Suprapubic skin (tissue), 4 donors: ENCODE measurements around the gene SLC8A1.

Experiments
- EP300 ChIP-seq: sonication (generic); formaldehyde crosslinking; IDR thresholded peaks from one replicate; pipeline ENCODE4 v1.6.1; 2017; ENCODE audit warnings: antibody characterized with exemption
- POLR2AphosphoS5 ChIP-seq, 3 donors: sonication (generic); formaldehyde crosslinking; IDR thresholded peaks; one replicate each; pipeline ENCODE4 v1.6.1; 2017; ENCODE audit warnings: antibody characterized with exemption in 3 of 3
- TF ChIP-seq, protein P1 (sequence below), 2 donors: fragments of 200-600 bp in 1 of 2; fragments of 450-650 bp in 1 of 2; sonication (generic) in 1 of 2; IDR thresholded peaks; one replicate each; pipeline ENCODE4 v1.5.1; 2016 to 2019; ENCODE audit warnings: antibody characterized with exemption in 2 of 2, mild to moderate bottlenecking in 1 of 2, moderate library complexity in 1 of 2

DNA sequence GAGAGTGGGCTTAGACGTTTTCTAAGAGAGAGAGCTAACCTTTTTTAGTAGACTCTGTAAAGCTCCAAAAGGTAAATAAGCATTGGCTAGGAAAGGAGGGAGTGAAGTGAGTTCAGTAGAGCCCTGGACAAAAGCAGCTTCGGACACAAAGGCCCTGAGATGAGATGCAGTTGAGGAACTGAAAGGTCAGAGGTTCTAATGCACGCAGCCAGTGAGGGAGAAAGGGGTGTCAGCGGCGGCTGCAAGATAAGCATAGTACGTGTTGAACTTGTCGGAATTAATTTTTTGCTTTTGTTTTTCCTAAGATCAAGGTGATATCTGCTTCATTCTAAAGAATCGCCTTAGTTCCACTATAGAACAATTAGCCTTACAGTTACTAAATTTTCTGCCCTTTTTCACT is 11.2 kb upstream of the SLC8A1 start:
- TF ChIP-seq, protein P1, sequence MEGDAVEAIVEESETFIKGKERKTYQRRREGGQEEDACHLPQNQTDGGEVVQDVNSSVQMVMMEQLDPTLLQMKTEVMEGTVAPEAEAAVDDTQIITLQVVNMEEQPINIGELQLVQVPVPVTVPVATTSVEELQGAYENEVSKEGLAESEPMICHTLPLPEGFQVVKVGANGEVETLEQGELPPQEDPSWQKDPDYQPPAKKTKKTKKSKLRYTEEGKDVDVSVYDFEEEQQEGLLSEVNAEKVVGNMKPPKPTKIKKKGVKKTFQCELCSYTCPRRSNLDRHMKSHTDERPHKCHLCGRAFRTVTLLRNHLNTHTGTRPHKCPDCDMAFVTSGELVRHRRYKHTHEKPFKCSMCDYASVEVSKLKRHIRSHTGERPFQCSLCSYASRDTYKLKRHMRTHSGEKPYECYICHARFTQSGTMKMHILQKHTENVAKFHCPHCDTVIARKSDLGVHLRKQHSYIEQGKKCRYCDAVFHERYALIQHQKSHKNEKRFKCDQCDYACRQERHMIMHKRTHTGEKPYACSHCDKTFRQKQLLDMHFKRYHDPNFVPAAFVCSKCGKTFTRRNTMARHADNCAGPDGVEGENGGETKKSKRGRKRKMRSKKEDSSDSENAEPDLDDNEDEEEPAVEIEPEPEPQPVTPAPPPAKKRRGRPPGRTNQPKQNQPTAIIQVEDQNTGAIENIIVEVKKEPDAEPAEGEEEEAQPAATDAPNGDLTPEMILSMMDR (IDR thresholded peaks at IDR 0.05), result no peak
- no peak for TF ChIP-seq EP300
- TF ChIP-seq POLR2AphosphoS5 (IDR thresholded peaks at IDR 0.05), result no peak
